Right ventricle myocardium inferior (tissue), 1 donor: ENCODE results near the gene SH2D4B. TPM values are rescaled to one million over a fixed set of nuclear protein-coding genes. Genes with fewer than 3 reads are reported as not detected.

Source experiments
- ATAC-seq: fragments of 200-7000 bp; cut with Tn5 transposase; one replicate; pipeline ENCODE4 v1.9.1; 2020; ENCODE audit warnings: mild to moderate bottlenecking, moderate library complexity
- DNase-seq: peaks from one replicate; pipeline ENCODE4 v3.0.0; 2021; ENCODE audit errors: missing footprints
- intact Hi-C: fragments of 100-400 bp; cut with DNase I; formaldehyde crosslinking; loops from one replicate; pipeline ENCODE4 v1.11.0; 2022
- total RNA-seq: library from RNA; stranded (reverse); fragmentation: NEBNext Ultra II Directional; extraction: Animal tissue kit (Norgen Biotek cat#: 25700); gene quantifications from one replicate; pipeline ENCODE4 v1.2.1, GENCODE V29; 2021
- donor health status: DM: no; HTN: yes; CAD: no; lungs with severe emphysema.

SH2D4B gene
- total RNA-seq, 1 donor from 2014 or later, result not detected

DNA sequence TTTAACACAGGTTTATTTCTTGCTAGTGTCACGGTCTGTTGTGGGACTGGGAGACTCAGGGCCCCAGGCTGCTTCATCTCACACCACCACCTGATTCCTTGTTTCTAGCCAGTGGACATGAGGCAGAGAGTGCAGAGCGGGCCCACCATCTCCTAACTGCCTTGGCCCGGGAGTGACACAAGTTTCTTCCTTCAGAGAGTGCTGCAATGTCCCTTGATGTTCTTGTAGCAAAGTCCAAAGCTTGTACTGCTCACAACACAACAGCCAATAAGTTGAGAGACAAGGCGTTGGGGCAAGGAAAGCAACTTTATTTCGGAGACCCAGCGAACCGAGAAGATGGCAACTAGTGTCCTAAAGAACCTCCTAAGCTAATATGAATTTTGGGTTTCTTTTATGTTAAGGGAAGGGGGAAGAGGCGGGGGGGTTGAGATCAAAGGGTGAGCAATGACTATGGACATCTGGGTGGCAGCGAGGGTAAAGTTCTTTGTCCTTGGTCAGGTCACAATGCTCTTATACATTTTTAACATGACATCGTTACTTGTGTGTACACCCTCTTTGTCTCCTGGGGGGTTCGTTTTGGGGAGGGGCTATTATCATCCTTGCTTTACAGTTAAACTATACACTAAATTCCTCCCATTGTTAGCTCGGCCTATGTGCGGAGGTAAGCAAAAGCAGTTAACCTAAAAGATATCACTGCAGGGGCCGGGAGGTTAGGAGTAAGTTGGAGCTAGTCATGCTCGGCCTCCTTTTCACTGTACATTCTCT, 31.6 kb downstream of the SH2D4B start:
- DNase-seq (no peak), ATAC-seq (no peak)
- intact Hi-C loops, result no loop called here

DNA sequence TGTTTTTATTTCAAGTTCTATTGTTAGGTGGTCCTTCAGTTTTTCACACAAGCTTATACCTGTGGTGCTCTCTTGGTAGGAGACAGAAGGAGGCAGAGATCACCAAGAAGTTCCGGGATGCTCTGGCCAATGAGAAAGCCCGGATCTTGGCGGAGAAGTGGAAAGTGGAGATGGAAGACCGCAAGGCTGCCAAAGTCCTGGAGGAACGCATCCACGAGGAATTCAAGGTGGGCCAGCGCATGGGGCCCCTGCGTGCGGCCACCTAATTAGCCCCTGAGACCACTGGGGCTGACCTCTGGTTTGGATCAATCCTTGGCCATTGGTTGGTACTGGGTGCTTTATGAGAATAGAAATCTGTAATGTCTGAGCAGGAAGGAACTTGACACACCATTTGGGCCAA, 33.6 kb downstream of the SH2D4B start:
- intact Hi-C loops, result no loop called here
- ATAC-seq (no peak), DNase-seq (no peak)

DNA sequence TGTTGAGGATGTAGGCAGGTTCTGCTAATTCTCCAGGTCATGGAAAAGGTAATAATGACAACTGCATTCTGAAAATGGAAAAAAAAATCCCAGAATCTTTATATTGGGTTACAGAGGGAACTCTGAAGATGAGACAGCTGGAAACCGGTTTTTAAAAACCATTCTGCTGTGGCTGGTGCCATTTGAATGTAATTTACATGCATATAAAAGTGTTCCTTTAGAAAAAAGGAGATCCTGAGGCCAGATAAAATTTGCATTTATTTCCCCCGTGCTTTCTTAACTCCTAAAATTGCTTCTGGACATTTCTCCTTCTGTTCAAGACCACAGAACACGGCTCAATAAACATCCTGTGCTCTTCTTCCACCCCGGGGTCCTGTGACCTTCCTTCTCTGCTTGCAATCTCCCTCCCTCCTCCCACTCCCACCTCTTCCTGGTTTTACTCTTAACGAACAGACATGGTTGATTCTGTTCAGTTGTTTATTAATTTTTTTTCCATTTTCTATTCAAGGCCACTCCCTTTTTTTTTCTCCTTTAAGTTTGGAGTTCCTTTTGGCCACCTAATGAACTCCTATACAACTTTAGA, 41.6 kb downstream of the SH2D4B start:
- DNase-seq, result no peak

DNA sequence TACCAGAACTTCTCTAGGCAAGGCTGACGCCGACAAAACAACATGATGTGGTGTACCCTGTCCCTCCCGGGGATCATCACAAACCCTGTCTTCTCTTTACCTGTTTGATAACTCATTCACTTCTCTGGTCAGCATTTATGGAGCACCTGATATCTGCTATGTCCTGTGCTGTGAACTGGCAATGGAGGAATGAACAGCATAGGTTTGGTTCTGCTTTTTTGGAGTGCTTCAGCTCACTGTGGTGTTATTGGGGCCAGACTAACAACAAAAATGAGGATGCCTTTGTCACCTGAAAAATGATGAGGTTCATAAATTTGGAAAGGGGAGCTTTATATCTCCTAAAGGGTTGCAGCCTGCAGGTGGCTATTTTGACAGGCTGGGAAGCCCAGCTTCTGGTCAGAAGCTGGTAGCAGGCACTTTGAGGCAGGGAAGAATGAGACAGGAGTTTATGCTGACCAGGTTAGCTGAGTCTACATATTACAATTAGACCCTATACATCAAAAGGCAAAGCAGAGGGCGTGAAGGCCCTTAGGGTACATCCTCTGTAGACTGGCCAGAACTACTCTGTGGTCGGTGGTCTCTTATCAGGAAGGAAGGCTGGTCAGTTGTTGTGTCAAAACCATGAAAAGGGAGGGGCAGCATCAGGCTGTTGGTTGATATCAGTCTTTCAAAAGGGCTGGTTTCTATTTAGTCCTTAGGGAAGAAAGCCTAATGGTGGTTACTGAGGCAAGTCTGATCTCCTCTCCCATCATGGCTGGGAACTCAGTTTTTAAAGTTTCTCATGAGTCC, 42.3 kb downstream of the SH2D4B start:
- intact Hi-C loops, result loop anchor here (5.0 kb wide), 2 partner anchors 43 to 133 kb away; partner anchors contain the start of gene SH2D4B
- DNase-seq (no peak), ATAC-seq (no peak)

More for the DNA sequence above, 41.6 kb downstream of the SH2D4B start:
- ATAC-seq, result no peak
- intact Hi-C loops, result no loop called here

DNA sequence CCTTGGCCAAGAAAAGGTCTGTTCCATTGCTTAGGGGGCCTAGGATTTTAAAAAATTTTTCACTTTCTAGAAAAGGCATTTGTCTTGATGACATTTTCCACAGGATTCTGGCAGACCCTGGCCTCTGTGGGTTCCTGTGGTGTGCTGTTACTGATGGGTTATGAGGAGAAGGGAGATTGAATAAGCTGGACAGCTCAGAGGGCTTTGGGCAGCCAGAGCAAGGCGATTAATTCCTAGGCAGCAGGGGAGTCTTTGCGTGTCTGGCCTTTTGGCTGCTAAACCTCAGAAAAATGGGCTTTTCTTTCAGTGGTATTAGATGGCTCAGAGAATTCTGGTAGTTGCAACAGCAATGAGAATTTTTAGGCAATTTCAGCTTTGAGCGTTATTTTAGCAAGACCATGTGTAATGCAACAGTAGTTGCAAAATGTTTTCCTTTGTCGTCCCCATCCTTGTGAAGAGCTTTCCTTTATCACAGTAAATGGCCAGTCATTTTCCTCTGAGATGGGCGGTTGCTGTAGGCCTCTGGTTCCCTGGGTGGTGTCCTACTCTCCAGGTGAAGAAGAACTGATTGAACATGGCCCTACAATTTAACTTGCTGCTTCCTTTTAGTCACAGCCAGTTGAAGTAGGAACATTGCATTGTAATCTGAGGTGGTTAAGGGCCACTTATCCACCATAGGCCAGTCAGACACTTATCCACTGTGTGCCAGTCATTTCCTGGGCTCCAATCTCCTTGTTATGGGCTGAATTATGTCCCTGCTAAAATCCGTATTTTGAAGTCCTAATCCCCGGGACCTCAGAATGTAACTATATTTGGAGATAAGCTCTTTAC, 43.2 kb downstream of the SH2D4B start:
- intact Hi-C loops, result loop anchor here (5.0 kb wide), 2 partner anchors 44 to 134 kb away; partner anchors contain the start of gene SH2D4B
- ATAC-seq (no peak), DNase-seq (no peak)

DNA sequence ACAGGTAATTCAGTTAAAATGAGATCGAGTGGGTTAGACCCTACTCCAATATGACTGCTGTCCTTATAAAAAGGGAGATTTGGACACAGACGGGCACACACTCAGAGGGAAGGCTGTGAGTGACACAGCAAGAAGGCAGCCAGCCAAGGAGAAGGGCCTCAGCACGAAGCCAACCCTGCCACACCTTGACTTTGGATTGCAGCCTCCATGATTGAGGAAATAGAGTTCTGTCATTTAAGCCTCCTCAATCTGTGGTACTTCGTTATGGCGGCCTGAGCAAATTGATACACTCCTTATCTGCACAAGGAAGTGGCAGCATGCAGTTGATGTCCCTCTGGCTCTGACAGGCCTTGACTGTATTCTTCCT, 43.8 kb downstream of the SH2D4B start:
- DNase-seq, result no peak
- intact Hi-C loops, result loop anchor here (5.0 kb wide), 2 partner anchors 44 to 134 kb away; partner anchors contain the start of gene SH2D4B
- no peak for ATAC-seq

DNA sequence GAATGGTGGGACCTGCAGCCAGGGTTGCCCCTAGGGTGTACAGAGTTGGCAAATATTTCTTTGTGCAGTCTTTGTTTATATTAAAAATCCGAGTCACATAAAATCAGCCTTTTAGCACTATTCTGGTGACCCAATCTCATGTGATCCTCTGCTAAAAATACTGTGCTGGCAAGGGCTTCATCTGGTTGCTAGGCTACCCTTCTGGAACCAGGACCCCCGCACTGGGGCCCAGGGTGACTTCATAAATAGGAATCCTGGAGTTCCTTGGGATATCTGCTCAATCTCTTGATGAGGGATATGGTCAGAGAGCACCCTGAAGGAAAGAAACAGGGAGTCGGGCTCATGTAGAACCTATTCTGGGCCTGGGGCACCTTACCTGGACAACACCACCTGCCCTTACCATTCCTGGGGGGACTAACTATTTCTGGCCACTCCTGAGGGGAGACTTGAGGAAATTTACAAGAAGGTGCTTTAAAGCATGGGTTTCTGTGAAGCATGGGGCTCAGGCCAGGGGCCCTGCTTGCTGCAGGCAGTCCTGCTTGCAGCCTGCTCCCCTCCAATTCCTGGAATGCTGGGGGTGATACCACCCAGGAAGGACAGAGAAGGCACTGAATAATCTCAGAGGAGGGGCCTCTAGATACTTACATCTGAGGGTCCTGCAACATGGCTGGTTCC, 44.7 kb downstream of the SH2D4B start:
- ATAC-seq (no peak), DNase-seq (no peak)
- intact Hi-C loops, result loop anchor here (5.0 kb wide), 2 partner anchors 45 to 135 kb away; partner anchors contain the start of gene SH2D4B

DNA sequence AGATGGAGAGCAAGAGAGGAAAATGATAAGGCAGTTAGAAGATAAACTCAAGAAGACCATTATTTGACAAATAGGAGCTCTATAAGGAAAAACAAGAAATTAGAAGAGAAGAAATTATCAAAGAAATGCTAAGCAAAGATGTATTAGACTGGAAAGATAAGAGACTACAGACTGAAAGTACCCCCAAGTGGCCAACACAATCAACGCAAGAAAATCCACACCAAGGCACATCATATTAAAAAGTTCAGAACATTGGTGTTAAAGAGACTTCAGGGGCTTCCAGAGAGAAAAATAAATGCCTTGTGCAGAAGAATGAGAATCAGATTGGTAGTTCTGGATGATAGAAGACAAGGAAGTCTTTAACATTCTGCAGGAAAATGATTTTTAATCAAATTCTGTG, 46.0 kb downstream of the SH2D4B start:
- DNase-seq (no peak), ATAC-seq (no peak)
- intact Hi-C loops, result loop anchor here (5.0 kb wide), 2 partner anchors 46 to 136 kb away; partner anchors contain the start of gene SH2D4B

DNA sequence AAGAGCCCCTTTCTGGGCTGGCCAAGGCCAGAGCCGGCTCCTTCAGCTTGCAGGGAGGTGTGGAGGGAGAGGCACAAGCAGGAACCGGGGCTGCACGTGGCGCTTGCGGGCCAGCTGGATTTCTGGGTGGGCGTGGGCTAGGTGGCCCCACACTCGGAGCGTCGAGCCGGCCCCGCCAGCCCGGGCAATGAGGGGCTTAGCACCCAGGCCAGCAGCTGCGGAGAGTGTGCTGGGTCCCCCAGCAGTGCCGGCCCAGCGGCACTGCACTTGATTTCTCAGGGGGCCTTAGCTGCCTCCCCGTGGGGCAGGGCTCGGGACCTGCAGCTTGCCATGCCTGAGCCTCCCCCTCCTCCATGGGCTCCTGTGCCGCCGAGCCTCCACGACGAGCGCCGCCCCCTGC, 48.1 kb downstream of the SH2D4B start:
- no peak for DNase-seq
- no peak for ATAC-seq
- intact Hi-C loops, result no loop called here

DNA sequence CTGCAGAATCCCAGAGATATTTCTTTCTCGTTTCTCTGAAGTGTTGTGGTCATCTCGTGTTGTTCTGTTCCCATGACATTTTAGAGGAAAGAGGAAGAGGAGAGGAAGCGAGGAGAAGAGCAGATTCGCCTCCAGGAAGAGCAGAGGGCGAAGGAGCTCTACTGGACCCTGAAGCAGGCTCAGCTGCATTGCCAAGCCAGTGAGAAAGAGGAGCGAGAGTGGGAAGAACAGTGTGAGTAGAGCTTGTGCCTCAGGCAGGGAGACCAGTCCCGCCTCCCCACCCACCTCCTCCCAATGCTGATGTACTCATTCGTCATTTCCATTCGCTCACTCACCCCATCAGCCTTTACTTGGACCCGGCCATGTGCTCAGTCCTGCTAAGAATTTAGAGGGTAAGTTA, 50.8 kb downstream of the SH2D4B start:
- DNase-seq, result no peak
- intact Hi-C loops, result no loop called here
- no peak for ATAC-seq

DNA sequence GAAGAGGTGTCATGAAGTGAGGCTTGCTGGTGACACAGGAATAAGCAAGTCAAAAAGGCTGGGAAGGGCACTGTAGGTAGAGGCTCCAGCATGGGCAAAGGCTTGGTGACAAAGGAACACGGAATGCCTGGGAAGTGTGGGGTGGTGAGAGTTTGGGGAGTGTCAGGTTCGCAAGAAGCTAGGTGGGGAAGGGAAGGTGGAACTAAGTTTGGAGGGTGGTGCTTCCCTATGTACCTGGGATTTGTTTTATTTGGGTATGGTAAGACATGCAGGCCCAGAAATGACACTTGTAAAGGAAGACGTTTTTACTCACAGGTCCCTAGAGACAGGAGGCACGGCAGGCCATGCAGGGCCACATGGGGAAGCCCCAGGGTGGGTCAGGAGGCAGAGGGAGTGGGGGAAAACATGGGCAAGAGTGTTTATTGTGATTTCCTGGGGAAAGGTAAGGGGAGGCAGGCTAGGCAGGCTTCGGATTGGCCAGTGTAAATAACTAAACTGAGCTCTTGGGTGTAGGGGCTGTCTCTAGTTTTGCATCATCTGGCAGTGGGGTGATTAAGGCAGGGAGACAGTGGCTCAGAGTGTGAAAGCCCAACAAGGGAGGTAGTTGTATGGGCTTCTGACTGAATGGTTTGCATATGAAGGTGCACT, 52.1 kb downstream of the SH2D4B start:
- intact Hi-C loops, result loop anchor here (10.0 kb wide), 1 partner anchor 335 kb away; no protein-coding TSS in a partner anchor
- DNase-seq, result no peak
- ATAC-seq, result no peak

DNA sequence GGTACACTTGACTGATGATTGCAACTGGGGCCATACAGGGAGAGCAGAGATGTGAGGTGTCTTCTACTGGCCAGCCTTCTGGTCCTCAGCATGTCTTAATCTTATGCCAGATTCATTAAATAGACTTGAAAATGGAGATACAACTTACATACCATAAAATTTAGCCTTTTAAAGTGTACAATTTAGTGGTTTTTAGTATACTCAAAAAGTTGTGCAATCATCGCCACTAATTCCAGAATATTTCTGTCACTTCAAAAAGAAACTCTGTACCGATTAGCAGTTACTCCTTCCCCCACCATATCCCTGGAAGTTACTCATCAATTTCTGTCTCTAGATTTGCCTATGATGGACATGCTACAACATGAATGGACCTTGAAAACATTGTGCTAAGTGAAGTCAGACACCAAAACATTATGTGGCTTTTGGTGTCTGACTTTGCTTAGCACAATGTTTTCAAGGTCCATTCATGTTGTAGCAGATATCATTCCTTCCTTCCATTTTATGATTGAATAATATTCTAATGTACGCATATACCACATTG, 53.0 kb downstream of the SH2D4B start:
- intact Hi-C loops, result loop anchor here (10.0 kb wide), 1 partner anchor 334 kb away; no protein-coding TSS in a partner anchor
- ATAC-seq, result no peak
- no peak for DNase-seq

DNA sequence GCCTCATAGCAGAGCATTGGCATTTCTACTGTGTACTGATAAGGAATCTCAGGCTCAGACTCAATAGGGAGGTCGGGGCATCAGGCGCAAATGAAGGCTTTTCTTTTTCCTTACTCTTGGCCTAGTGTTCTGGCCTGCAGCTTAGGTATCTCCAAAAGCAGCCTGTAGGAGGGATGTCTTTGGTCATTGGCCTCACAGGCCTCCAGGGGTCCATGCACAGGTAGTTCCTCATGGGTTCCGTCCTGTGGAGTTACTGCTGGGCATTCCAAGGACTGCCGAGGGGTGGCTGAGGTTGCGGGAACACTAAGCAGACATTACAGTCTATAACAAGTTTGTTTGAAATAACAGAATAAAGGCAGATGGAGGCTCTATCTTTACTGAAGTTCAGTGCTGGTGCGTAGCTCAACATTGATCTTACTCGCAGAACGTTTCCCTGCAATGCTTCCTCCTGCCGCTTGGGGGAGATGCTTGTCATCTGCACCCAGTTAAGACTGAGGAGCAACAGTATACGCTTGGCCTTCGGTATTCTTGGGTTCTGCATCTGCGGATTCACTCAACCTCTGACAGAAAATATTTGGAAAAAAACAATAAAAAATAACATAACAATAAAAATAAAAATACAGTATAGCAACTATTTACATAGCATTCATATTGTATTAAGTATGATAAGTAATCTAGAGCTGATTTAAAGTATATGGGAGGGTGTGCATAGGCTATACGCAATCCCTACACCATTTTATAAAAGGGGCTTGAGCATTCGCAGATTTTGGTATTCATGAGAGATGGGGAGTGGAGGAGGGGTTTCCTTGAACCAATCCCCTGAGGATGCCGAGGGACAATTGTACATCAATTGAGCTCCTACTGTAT, 58.9 kb downstream of the SH2D4B start:
- DNase-seq, result no peak
- no peak for ATAC-seq
- intact Hi-C loops, result loop anchor here (5.0 to 10.0 kb wide), 3 partner anchors 66 to 328 kb away; no protein-coding TSS in a partner anchor

DNA sequence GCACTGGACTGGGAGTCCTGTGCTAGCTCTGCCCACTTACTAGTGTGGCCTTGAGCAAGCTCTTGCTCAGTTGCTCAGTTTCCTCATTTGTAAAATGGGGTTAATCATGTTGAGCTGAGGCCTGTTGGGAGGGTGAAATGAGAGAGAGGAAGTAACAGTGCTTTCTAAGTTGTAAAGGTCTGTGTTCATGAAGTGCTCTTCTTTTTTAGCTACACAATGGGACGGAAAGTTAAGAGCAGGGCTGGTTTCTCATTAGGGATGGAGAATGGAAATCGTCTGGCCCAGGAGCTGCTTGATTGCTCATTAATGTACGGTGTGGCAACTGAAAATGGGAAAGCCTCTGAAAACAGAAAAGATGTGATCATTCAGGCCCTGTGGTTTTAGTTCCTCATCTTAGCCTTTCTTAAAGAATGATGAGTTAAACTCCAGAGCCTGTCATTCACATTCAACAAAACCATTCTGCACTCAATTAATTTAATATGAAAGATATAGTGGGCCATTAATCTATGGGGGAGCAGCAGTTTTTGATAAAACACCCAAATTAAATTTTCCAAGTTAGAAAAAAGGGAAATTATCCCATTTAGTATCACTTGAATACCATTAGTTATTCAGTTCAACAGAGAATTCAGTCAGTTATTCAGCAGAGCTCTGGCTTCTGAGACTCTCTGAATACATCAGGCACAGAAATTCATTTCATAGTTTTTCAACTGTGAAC, 60.5 kb downstream of the SH2D4B start:
- no peak for DNase-seq
- intact Hi-C loops, result loop anchor here (5.0 to 10.0 kb wide), 3 partner anchors 64 to 327 kb away; no protein-coding TSS in a partner anchor
- no peak for ATAC-seq

DNA sequence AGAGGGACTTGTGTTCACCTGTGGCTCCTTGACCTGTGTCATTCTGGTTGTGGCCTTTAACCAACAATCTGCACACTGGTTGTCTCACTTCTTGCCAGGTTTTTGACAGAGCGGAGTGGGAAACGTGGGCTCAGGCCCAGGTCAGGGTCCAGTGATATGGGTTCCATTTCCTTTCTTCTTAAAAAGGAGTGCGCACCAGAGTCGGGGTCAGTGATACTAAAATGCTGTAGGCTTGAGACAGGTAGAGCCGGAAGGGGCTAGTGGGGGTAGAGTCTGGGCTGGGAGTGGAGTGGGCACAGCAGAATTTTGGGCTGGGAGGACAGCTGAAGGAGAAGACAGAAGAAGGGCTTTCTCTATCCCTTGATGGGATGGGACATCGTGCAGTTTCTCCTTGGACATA, 61.2 kb downstream of the SH2D4B start:
- ATAC-seq, result no peak
- intact Hi-C loops, result loop anchor here (5.0 to 10.0 kb wide), 3 partner anchors 63 to 326 kb away; no protein-coding TSS in a partner anchor

More for the DNA sequence above, 61.2 kb downstream of the SH2D4B start:
- no peak for DNase-seq
